GM19452 (cell line): ENCODE measurements around the gene NDC80.

Experiments
- ATAC-seq: cut with Tn5 transposase; IDR thresholded peaks from one replicate; pipeline ENCODE4 v1.9.1; 2021; ENCODE audit not compliant: unreplicated experiment

NDC80 gene

GRCh38 chr18:2555895-2556294 is 15.5 kb upstream of the NDC80 start:
- no peak for ATAC-seq

GRCh38 chr18:2557536-2557935 is 13.8 kb upstream of the NDC80 start:
- ATAC-seq: no peak

DNA sequence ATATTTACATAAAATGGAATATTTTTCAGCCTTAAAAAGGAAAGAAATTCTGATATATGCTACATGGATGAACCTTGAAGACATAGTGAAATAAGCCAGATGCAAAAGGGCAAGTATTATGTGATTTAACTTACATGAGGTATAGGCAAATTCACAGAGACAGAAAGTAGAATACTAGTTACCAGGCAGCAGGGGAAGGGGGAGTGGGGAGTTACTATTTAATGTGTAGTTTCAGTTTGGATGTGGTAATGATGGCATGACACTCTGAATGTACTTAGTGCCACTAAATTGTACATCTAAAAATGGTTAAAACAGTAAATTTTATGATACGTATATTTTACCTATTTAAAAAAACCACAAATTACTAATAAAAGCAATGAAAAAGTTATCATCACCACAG is 12.1 kb upstream of the NDC80 start:
- no peak for ATAC-seq

- no peak for ATAC-seq
Measured at GRCh38 chr18:2564373-2564772, 7.0 kb upstream of the NDC80 start.

DNA sequence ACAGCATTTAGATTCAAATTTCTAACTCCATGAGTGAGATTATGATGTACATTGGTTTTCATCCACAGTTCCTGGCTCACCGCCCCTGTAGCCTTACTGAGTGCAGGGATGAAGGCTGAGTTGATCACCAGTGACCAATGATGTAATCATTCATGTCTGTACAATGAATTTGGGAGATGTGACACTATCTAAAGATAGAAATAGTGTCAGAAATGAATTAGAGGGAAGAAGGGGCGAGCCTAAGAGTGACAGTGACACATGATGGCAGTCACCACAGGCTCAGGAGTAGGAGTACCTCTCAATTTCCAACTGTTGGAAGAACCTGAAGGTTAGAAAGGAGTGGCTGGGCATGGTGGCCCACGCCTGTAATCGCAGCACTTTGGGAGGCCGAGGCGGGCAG is 3.2 kb upstream of the NDC80 start:
- no peak for ATAC-seq

DNA sequence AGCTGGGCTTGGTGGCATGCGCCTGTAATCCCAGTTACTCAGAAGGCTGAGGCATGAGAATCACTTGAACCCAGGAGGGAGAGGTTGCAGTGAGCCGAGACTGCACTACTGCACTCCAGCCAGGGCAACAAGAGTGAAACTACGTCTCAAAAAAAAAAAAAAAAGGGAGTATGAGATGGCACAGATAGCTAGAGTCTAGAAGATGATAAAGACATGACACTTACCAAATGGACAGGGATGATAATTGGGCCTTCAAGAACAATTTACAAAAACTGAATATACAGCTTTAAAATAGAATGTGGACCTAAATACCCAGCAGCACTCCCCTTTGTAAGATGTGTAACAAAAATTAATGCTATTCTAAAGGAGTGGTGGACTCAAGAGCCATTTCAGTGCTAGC is 2.8 kb upstream of the NDC80 start:
- ATAC-seq: no peak

GRCh38 chr18:2569338-2570207 is 1.8 kb upstream of the NDC80 start:
- no peak for ATAC-seq

DNA sequence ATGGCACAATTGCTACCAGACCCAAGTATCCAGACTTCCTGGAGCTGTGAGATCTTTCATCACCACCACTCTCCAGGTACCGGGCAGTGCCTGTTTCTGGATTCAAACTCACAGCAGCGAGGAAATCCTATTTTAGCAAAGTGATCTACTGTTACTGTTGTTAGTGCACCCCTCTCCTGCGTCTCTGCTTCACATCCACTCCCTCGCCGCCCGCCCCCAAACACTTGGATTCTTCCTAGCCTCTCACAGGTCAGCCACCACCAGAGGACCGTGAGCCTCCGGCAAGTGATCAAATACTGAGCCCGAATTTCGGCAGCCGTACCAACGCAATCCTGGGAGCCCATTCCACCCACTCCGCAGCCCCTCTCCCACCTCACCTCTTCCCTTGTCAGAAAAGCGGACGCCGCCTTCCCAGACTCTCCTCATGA is 571 bp upstream of the NDC80 start:
- ATAC-seq: peak; percentile 38

DNA sequence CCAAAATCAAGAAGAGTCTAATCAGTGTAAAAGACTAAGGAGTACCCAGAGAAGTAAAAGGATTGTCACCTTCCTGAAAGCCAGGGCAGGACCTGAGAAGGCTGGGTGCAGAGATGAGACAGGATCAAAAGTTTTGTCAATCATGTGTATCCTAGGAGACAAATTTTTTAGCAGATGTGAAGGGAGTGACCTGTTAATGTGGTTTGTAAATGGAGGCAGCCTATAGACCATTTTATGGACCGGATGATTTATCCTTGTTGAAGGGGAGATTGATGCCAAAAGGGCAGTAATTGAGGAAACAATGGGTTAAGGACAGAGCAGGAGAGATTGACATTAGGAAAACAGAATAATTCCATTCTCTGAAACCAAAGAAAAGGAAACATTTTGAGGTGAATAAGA is 813 bp downstream of the NDC80 start:
- ATAC-seq: no peak

GRCh38 chr18:2572892-2573291 is 1.5 kb downstream of the NDC80 start:
- ATAC-seq: no peak

GRCh38 chr18:2573408-2573807 is 2.1 kb downstream of the NDC80 start:
- ATAC-seq: no peak

- ATAC-seq: no peak
Measured at GRCh38 chr18:2587788-2588187, 16.4 kb downstream of the NDC80 start.

DNA sequence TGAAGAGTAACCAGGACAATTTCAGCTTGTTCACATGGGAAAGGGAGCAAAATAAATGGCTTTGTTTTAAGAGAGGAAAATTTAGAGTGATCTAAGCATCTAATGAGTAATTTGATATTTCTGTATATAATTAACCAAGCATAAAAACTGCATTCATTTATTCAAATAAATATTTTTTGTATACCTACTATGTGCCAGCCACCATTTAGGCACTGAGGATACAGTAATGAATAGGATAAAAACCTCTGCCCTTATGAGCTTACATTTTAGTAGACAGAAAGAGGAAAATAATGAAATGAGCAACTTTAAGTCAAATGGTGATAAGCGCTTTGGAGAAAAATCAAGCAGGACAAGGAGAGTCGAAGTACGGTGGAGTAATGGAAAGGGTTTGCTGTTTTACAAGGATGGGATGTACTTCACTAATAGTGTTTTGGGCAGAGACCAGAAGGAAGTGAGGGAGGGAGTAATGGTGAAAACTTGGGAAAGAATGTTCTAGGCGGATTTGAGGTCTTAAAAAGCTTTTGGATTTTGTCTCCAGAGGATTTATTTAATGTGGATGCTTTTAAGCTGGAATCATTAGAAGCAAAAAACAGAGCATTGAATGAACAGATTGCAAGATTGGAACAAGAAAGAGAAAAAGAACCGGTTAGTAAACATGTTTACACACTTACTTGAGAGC is 17.4 kb downstream of the NDC80 start:
- no peak for ATAC-seq

DNA sequence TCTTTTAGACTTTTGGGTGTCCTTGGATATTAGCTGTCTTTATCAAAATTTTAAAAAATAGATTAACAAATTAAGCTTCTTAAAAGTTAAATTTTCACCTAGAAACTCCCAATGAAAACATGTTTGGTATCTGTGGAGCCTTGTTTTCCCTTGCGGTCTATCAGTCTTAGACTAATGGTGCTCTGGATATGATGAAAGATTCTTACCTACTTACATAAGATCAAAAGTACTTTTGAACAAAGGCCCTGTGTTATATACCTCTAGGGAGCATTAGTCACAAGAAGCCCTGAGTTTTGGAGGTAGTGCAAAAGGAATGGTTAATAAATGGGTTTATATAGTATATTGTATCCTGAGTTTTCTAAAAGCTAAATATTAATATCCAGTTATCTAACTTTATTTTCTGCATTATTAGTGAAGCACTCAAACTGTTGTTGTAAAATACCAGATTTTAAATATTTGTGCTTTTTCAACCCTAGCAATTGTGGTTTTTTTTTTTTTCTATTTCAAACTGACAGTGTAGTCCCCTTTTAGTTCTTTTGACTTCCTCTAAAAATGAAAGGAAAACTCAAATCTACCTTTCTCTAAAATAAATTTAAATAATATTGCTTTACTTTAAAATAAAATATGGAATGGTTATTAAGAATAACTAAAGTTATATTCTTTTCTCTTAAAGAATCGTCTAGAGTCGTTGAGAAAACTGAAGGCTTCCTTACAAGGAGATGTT is 18.1 kb downstream of the NDC80 start:
- ATAC-seq: no peak

- no peak for ATAC-seq
Measured at GRCh38 chr18:2590303-2590702, 18.9 kb downstream of the NDC80 start.

DNA sequence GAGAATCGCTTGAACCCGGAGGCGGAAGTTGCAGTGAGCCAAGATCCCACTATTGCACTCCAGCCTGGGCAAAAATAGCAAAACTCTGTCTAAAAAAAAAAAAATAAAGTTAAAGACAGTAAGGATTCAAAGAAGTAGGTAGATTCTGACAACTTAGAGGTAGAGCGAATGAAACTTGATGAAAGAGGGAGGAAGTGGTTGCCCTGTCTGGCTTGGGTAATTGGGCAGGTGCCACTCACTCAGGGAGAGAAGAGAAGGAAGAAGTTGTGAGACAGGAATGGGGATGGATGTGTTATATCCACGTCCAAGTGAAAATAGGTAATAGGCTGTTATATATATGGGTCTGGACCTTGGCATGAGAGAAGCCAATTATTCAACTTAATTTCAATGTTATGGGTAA is 26.3 kb downstream of the NDC80 start:
- ATAC-seq: no peak

GRCh38 chr18:2602844-2603243 is 31.5 kb downstream of the NDC80 start:
- no peak for ATAC-seq

- ATAC-seq: no peak
Measured at GRCh38 chr18:2606335-2606734, 35.0 kb downstream of the NDC80 start.

GRCh38 chr18:2609604-2610003 is 38.2 kb downstream of the NDC80 start:
- no peak for ATAC-seq

DNA sequence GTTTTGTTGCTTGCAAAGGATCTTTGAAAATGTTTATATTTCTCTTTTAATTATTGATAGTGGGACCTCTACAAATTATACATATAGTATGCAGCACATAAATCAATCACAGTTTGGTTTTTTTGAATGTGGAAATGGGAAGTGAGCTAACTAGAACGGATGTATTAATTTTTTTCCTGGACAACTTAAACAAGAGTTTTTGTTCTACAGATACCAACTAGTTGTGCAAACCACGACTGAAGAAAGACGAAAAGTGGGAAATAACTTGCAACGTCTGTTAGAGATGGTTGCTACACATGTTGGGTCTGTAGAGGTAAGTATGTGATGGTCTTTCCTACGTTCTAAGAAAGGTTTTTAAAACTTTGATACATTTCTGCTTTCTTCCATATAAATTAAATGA is 39.2 kb downstream of the NDC80 start:
- ATAC-seq: no peak

DNA sequence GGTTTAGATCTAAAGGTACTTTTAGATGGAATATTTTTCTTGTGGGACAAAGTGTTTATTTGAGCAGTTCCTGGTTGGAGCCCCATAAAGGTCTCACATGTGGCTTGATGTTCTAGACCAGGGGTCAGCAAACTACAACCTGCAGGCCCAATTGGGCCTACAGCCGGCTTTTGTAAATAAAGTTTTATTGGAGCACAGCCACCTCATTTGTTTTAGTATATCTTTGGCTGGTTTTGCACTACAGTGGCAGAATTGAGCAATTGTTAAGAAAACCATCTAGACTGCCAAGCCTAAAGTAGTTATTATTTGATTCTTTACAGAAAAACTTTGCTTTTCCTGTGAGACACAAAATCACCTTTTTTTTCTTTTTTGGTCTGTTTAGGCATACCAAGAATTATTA is 41.6 kb downstream of the NDC80 start:
- no peak for ATAC-seq
